ENCODE results near the gene RIC1. TPM values are rescaled to one million over a fixed set of nuclear protein-coding genes. Genes with fewer than 3 reads are reported as not detected.
"Not testable (repeated sequence)": the region's sequence is repeated elsewhere in the genome, so short reads cannot be mapped to it uniquely, and the experiment has no call there.

RIC1 gene
- total RNA-seq, 4 donors from 2014 or later = 40.5 to 76.0 (median 43.4) TPM

DNA sequence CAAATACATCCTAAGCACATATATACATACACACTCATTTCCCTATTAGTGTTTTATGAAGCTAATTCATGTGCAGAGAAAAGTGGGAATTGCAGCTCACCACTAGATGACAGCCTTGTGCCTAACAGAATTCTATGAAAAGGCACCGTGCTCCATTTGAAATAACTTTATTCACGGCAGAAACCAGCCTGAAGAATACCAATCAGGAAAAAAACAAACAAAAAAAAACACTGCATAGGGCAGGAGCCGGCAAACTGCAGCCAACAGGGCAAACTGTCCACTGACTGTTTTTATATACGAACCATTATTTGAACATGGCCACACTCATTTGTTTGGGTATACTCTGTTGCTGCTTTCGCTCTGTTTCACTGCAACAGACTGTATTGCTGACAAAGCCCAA is 170.4 kb downstream of the RIC1 start:
- peaks cover 4% of the 10 kb centered on the region for H3K4me1 ChIP-seq
- no peak overlapping the region for H3K4me3 ChIP-seq
- no peak for TF ChIP-seq POLR2AphosphoS5 (IDR thresholded peaks at IDR 0.05)
- TF ChIP-seq, protein P1, sequence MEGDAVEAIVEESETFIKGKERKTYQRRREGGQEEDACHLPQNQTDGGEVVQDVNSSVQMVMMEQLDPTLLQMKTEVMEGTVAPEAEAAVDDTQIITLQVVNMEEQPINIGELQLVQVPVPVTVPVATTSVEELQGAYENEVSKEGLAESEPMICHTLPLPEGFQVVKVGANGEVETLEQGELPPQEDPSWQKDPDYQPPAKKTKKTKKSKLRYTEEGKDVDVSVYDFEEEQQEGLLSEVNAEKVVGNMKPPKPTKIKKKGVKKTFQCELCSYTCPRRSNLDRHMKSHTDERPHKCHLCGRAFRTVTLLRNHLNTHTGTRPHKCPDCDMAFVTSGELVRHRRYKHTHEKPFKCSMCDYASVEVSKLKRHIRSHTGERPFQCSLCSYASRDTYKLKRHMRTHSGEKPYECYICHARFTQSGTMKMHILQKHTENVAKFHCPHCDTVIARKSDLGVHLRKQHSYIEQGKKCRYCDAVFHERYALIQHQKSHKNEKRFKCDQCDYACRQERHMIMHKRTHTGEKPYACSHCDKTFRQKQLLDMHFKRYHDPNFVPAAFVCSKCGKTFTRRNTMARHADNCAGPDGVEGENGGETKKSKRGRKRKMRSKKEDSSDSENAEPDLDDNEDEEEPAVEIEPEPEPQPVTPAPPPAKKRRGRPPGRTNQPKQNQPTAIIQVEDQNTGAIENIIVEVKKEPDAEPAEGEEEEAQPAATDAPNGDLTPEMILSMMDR (IDR thresholded peaks at IDR 0.05) = peak in 1 of 2 donors; percentile 37
- no peak for DNase-seq (ENCODE audit: low spot score in 2 of 2)
- H3K27ac ChIP-seq = no peak overlapping the region
- H3K36me3 ChIP-seq = peaks cover 9% of the 10 kb centered on the region
- no peaks in the 10 kb centered on the region for H3K27me3 ChIP-seq
- 27% methylated on average over 5 of the region's 5 CpGs for WGBS
- H3K9me3 ChIP-seq = no peaks in the 10 kb centered on the region

DNA sequence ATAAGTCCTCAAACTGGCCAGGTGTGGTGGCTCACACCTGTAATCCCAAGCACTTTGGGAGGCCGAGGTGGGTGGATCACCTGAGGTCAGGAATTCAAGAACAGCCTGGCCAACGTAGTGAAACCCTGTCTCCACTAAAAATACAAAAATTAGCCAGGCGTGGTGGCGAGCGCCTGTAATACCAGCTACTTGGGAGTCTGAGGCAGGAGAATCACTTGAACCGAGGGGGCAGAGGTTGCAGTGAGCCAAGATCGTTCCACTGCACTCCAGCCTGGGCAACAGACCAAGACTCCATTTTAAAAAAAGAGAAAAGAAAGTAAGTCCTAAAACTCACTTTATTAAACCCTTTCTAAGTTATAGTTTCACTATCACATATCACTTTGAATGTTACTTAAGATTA is 171.5 kb downstream of the RIC1 start:
- DNase-seq (ENCODE audit: low spot score in 2 of 2); H3K36me3 ChIP-seq; H3K27me3 ChIP-seq; H3K4me3 ChIP-seq; H3K9me3 ChIP-seq; H3K4me1 ChIP-seq; H3K27ac ChIP-seq: not testable (repeated sequence)
- WGBS = 87% methylated on average over 7 of the region's 7 CpGs

DNA sequence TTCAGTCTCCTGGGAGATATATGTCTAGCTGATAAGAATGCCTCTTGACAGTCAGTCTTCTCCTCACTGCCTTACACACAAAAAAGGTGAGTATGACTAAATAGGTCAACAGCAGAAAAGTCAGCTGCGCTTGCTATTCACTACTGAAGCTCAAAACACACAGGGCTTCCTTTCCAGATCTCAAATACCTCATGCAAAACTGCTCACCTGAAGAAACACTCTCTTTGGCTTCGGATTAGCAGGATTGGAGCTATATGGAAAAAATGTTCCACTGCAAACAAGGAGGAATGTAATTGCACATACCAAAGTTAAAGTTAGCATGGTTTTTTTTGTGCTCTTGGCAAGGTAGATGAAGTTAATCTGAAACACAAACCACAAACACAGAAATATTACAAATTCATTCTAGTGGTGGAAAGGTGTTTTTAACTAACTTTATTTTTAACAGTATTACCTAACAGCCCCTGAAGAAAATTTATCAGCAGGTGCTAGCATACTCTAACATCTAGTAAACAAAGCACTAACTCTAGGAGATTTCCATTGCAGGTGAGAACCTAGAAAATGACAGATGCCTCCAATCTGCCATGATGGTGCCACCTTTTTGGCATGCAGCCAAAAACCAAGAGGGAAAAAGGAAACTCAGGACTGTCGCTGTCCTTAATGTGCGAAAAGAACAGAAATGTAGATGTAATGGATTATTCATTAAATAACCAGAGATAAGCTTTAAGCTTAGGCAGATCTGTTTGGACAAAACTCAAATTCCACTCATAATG is 172.2 kb downstream of the RIC1 start:
- Histone ChIP-seq H3K9me3 (no peaks in the 10 kb centered on the region), H3K27ac (no peak overlapping the region), H3K4me3 (no peak overlapping the region), H3K36me3 (peaks cover 9% of the 10 kb centered on the region), H3K4me1 (peaks cover 4% of the 10 kb centered on the region), H3K27me3 (no peaks in the 10 kb centered on the region)
- no peak for DNase-seq (ENCODE audit: low spot score in 2 of 2)
- 71% methylated on average over 4 of the region's 4 CpGs for WGBS
- TF ChIP-seq POLR2AphosphoS5 (IDR thresholded peaks at IDR 0.05) (no peak), EP300 (IDR thresholded peaks at IDR 0.05) (no peak), POLR2A (IDR thresholded peaks at IDR 0.05) (no peak)
- TF ChIP-seq, protein P1 (IDR thresholded peaks at IDR 0.05) = no peak

DNA sequence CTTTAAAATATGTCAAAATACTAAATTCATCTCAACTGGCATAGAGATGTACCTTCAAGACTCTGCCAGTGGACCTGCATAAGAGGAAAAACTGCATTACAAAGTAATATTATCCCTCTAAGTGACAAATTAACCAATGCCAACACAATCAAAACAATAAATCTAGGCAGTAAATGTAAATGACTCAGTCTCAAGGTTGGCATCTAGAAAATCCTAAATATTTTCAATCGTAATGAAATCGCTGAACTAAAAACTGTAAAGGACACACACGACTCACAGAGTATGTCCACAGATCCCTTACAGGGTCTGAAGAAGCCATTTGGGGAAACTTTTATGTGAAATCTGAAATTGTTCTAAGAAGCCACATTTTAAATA is 172.8 kb downstream of the RIC1 start:
- Histone ChIP-seq H3K4me3 (no peak overlapping the region), H3K4me1 (peaks cover 4% of the 10 kb centered on the region), H3K36me3 (peaks cover 9% of the 10 kb centered on the region), H3K27me3 (no peaks in the 10 kb centered on the region), H3K27ac (no peak overlapping the region), H3K9me3 (no peaks in the 10 kb centered on the region)
- DNase-seq (ENCODE audit: low spot score in 2 of 2) = no peak
- WGBS = 74% methylated on average over 3 of the region's 3 CpGs
- no peak for TF ChIP-seq EP300 (IDR thresholded peaks at IDR 0.05)
- TF ChIP-seq POLR2AphosphoS5 (IDR thresholded peaks at IDR 0.05) = no peak

DNA sequence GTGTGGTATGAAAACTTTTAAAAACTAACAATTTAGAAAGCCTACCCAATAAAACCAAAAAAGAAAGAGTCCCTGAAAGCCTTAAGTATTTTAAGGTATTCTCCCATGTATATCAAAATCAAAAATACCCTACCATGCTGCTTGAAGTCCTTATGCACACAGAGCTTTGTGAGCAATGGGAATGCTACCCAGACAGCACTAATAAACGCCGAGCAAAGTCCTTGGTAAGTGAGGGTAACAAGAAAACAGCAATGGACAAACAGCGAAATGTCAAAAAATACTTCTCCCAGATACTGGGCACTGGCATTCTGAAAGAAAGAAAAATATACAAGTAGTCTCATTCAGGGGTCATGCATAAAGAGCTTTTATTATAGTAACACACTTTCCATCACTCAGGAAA is 176.6 kb downstream of the RIC1 start:
- Histone ChIP-seq H3K27ac (no peak overlapping the region), H3K4me1 (no peaks in the 10 kb centered on the region), H3K4me3 (no peak overlapping the region), H3K9me3 (no peaks in the 10 kb centered on the region), H3K36me3 (peaks cover 1% of the 10 kb centered on the region), H3K27me3 (no peaks in the 10 kb centered on the region)
- no peak for DNase-seq (ENCODE audit: low spot score in 2 of 2)
- TF ChIP-seq, protein P1 (IDR thresholded peaks at IDR 0.05) = no peak
- TF ChIP-seq POLR2A (IDR thresholded peaks at IDR 0.05) (no peak), POLR2AphosphoS5 (IDR thresholded peaks at IDR 0.05) (no peak), EP300 (IDR thresholded peaks at IDR 0.05) (no peak)
- WGBS = 90% methylated on average over 3 of the region's 3 CpGs

DNA sequence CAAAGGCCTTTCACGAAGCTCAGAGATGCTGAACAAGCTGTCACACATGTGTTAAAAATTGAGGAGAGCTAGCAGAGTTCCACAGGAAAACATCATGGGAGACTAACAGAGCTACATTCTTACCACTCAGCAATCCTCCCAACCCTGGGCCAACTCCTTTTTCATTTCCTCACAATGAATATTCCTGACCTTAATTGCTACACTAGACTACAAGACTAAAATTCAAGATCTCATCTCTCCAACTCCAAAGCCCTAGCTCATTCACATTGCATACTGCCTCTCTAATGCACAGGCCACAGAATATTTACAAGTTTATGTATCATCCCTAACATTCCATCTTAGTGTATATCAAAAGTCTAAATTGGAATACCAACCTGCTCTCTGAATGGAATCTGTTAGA is 182.8 kb downstream of the RIC1 start:
- H3K27me3 ChIP-seq = no peaks in the 10 kb centered on the region
- TF ChIP-seq POLR2A (IDR thresholded peaks at IDR 0.05) (no peak), EP300 (IDR thresholded peaks at IDR 0.05) (no peak), POLR2AphosphoS5 (IDR thresholded peaks at IDR 0.05) (no peak)
- TF ChIP-seq, protein P1 (IDR thresholded peaks at IDR 0.05) = no peak
- H3K27ac ChIP-seq = no peak overlapping the region
- no peak for DNase-seq (ENCODE audit: low spot score in 2 of 2)
- no peaks in the 10 kb centered on the region for H3K9me3 ChIP-seq
- peaks cover 9% of the 10 kb centered on the region for H3K36me3 ChIP-seq
- 83% methylated on average over 1 of the region's 1 CpG for WGBS
- no peaks in the 10 kb centered on the region for H3K4me1 ChIP-seq
- H3K4me3 ChIP-seq = no peak overlapping the region
